K562 (cell line): ENCODE measurements around the gene RPL29. TPM values are rescaled to one million over a fixed set of nuclear protein-coding genes. Genes with fewer than 3 reads are reported as not detected.

Experiments used
- ATAC-seq: fragments of 200-7000 bp; cut with Tn5 transposase; 3 replicates; pipeline ENCODE4 v1.9.1; 2020; ENCODE audit warnings: moderate library complexity
- Bru-seq: library from RNA; stranded (reverse); fragments of 400-500 nt; gene quantifications from one replicate; lab custom pipeline; 2021; lab: Mats Ljungman, UMichigan
- BruChase-seq, 2 experiments: library from RNA; stranded (reverse); fragments of 400-500 nt; gene quantifications; one replicate each; lab custom pipeline; 2021; lab: Mats Ljungman, UMichigan
- BruUV-seq: library from RNA; stranded (reverse); fragments of 400-500 nt; replicated peaks from 2 replicates; lab custom pipeline; 2021; lab: Mats Ljungman, UMichigan
- CTCF ChIA-PET: fragments of 300-600 bp; formaldehyde crosslinking; extraction: SDS; loops from one replicate; lab custom pipeline; 2021; ENCODE audit warnings: low intra/inter-chr PET ratio; lab: Yijun Ruan, JAX
- POLR2A ChIA-PET: fragments of 300-600, 350-650 bp; sonication (Branson Sonifier 250); formaldehyde crosslinking; extraction: SDS; loops from one replicate; lab custom pipeline; 2021; ENCODE audit warnings: antibody characterized with exemption, inconsistent platforms; lab: Yijun Ruan, JAX
- DNase-seq, 4 experiments: peaks; one replicate each; pipeline versions ENCODE4 v3.0.0 to v3.0.0-alpha.2; 2011 to 2018; ENCODE audit warnings: low spot score in 3 of 4, mixed read lengths in 3 of 4; ENCODE audit errors: extremely low read depth in 1 of 4
- FAIRE-seq: peaks from 2 replicates; lab custom pipeline; 2011; peaks lifted over from hg19 to GRCh38; lab: Jason Lieb, UNC
- H2AFZ ChIP-seq: 2 replicates; pipeline ENCODE4 v1.6.0; 2011; ENCODE audit warnings: low read depth, low read length, control low read depth, inconsistent platforms
- H3K27ac ChIP-seq: fragments of 200-600 bp; 3 replicates; pipeline ENCODE4 v1.8.0; 2011; ENCODE audit warnings: low read depth, mild to moderate bottlenecking, control low read depth, inconsistent platforms, low read length, moderate library complexity, mixed read lengths; ENCODE audit errors: extremely low read depth
- H3K27me3 ChIP-seq, 2 experiments: fragments of 300-600 bp in 1 of 2; 2 replicates in 1 of 2; 3 replicates in 1 of 2; pipeline versions ENCODE4 v1.6.0 to v1.8.0; 2011; ENCODE audit warnings: inconsistent platforms in 2 of 2, low read length in 2 of 2, mild to moderate bottlenecking in 1 of 2, mixed read lengths in 1 of 2, moderate library complexity in 1 of 2; ENCODE audit not compliant: control insufficient read depth in 2 of 2, insufficient read depth in 2 of 2
- H3K36me3 ChIP-seq: fragments of 300-600 bp; 3 replicates; pipeline ENCODE4 v1.8.0; 2011; ENCODE audit warnings: mild to moderate bottlenecking, low read length, inconsistent platforms; ENCODE audit not compliant: control insufficient read depth, insufficient read depth
- H3K4me1 ChIP-seq, 2 experiments: fragments of 200-600 bp in 1 of 2; replicated peaks in 1 of 2; 2 replicates in 1 of 2; 3 replicates in 1 of 2; pipeline versions ENCODE4 v1.5.1 to v1.8.0; 2011; ENCODE audit warnings: inconsistent platforms in 2 of 2, low read length in 2 of 2, mild to moderate bottlenecking in 1 of 2, mixed read lengths in 1 of 2, moderate library complexity in 1 of 2; ENCODE audit not compliant: control insufficient read depth in 2 of 2, insufficient read depth in 2 of 2
- H3K4me2 ChIP-seq: 2 replicates; pipeline ENCODE4 v1.6.1; 2011; ENCODE audit warnings: low read length, control low read depth, inconsistent platforms, mixed read lengths; ENCODE audit not compliant: insufficient read depth
- H3K4me3 ChIP-seq: fragments of 200-600 bp; sonication (generic), shearing (Covaris generic); 2 replicates; pipeline ENCODE4 v1.5.1; 2016; ENCODE audit warnings: control low read depth, inconsistent platforms
- H3K79me2 ChIP-seq: fragments of 200-600 bp; 3 replicates; pipeline ENCODE4 v1.8.0; 2011; ENCODE audit warnings: low read length, inconsistent platforms; ENCODE audit not compliant: control insufficient read depth, insufficient read depth
- H3K9ac ChIP-seq, 2 experiments: 2 replicates each; pipeline versions ENCODE4 v1.6.0 to v1.6.1; 2011; ENCODE audit warnings: low read depth in 2 of 2, low read length in 2 of 2, control low read depth in 1 of 2, inconsistent platforms in 1 of 2, mild to moderate bottlenecking in 1 of 2, mixed read lengths in 1 of 2; ENCODE audit not compliant: insufficient read depth in 1 of 2
- H3K9me1 ChIP-seq: one replicate; pipeline ENCODE4 v1.6.0; 2011; ENCODE audit warnings: inconsistent platforms, mild to moderate bottlenecking, low read length, moderate library complexity; ENCODE audit not compliant: control insufficient read depth, insufficient read depth
- H3K9me3 ChIP-seq: replicated peaks from 2 replicates; pipeline ENCODE4 v1.5.1; 2011; ENCODE audit warnings: low read depth, low read length, inconsistent platforms; ENCODE audit not compliant: control insufficient read depth, insufficient read depth
- H4K20me1 ChIP-seq: replicated peaks from 2 replicates; pipeline ENCODE4 v1.6.1; 2011; ENCODE audit warnings: low read length, inconsistent platforms, mixed read lengths; ENCODE audit not compliant: control insufficient read depth, insufficient read depth
- BRD4 ChIP-seq: fragments of 200-600 bp; sonication (generic); IDR thresholded peaks from 2 replicates; pipeline ENCODE4 v1.6.1; 2017; ENCODE audit warnings: inconsistent platforms
- ETV6 ChIP-seq, 3 experiments: fragments of 150-350 bp in 1 of 3; sonication (generic) in 1 of 3; formaldehyde crosslinking in 1 of 3; IDR thresholded peaks; 2 replicates each; pipeline versions ENCODE4 v1.6.1 to v1.8.0; 2014 to 2022; ENCODE audit warnings: borderline replicate concordance in 2 of 3, low read depth in 2 of 3, antibody characterized with exemption in 1 of 3, low read length in 1 of 3, mild to moderate bottlenecking in 1 of 3, missing genetic modification reagents in 1 of 3
- NCOR1 ChIP-seq: fragments of 450-650 bp; IDR thresholded peaks from 2 replicates; pipeline ENCODE4 v1.6.1; 2016; ENCODE audit warnings: mild to moderate bottlenecking, moderate library complexity
- PHF21A ChIP-seq: fragments of 450-650 bp; IDR thresholded peaks from 2 replicates; pipeline ENCODE4 v1.6.1; 2017; ENCODE audit warnings: low read depth, borderline replicate concordance
- SIN3B ChIP-seq: fragments of 450-650 bp; IDR thresholded peaks from 2 replicates; pipeline ENCODE4 v1.6.1; 2017; ENCODE audit warnings: low read depth, mild to moderate bottlenecking, moderate library complexity
- SMARCB1 ChIP-seq: IDR thresholded peaks from 2 replicates; pipeline ENCODE4 v1.6.1; 2011; ENCODE audit warnings: improper control_type of control experiment, low read depth; ENCODE audit not compliant: insufficient read length
- THRAP3 ChIP-seq: fragments of 450-650 bp; IDR thresholded peaks from 2 replicates; pipeline ENCODE4 v1.6.1; 2016; ENCODE audit warnings: mild to moderate bottlenecking, inconsistent platforms, borderline replicate concordance
- WGBS: fragments of 100-300 bp; shearing (Covaris generic); methylation state at CpG from one replicate; pipeline ENCODE4 v1.1.6; 2016; ENCODE audit warnings: low coverage, mixed read lengths; ENCODE audit not compliant: insufficient coverage; ENCODE audit errors: missing lambda C conversion rate; 5-methylcytosine and 5-hydroxymethylcytosine counted together
- in situ Hi-C: fragments of 300-500 bp; cut with MboI; formaldehyde crosslinking; loops from 4 replicates; pipeline ENCODE4 v1.15.0; 2018; ENCODE audit warnings: inconsistent platforms, mixed read lengths
- intact Hi-C: fragments of 100-400 bp; cut with micrococcal nuclease; formaldehyde crosslinking; loops from 2 replicates; pipeline ENCODE4 v1.14.2; 2022
- long read RNA-seq, 3 experiments: library from polyadenylated mRNA in 2 of 3; library from RNA in 1 of 3; unstranded in 2 of 3; stranded (forward) in 1 of 3; transcript quantifications; one replicate each; pipeline ENCODE4 v2.0.0, GENCODE V29; 2019 to 2022
- polyA minus RNA-seq, 3 experiments: library from RNA; depleted of rRNA, polyadenylated mRNA; stranded (reverse); fragments of >200 nt; gene quantifications; 2 replicates each; pipeline ENCODE4 v1.2.3, GENCODE V29; 2011
- polyA plus RNA-seq, 8 experiments: library from polyadenylated mRNA; depleted of rRNA in 4 of 8; stranded (reverse) in 5 of 8; unstranded in 3 of 8; fragments of >200 nt; fragmentation: Nextera tagmentation in 2 of 8; fragmentation: Illumina TruSeq in 1 of 8; extraction: Ambion mirVana in 2 of 8; extraction: Trizol in 1 of 8; gene quantifications; 2 replicates each; pipeline versions ENCODE4 v1.2.1 to v1.2.3, GENCODE V29; 2011 to 2014; ENCODE audit warnings: inconsistent platforms in 1 of 8, missing spikeins in 1 of 8
- total RNA-seq, 7 experiments: library from RNA; depleted of rRNA in 6 of 7; stranded (reverse); fragments of >200 nt in 6 of 7; fragmentation: Illumina TruSeq in 2 of 7; extraction: Trizol in 2 of 7; gene quantifications; 2 replicates each; pipeline versions ENCODE4 v1.2.1 to v1.2.3, GENCODE V29; 2011 to 2021; ENCODE audit warnings: low replicate concordance in 1 of 7
- TF ChIP-seq, protein P1 (sequence below): fragments of 200-800 bp; sonication (Bioruptor generic); IDR thresholded peaks from 2 replicates; pipeline ENCODE4 v1.6.1; 2017; ENCODE audit warnings: missing genetic modification characterization, missing compliant biosample characterization
- TF ChIP-seq, protein P2 (sequence below): fragments of 150-350 bp; conservative IDR thresholded peaks from 2 replicates; pipeline ENCODE4 v1.6.1; 2014; ENCODE audit warnings: low read length

The RPL29 gene
- 184 and 350 TPM in 2 replicates for total RNA-seq (2011; cell fraction: chromatin; rRNA removed; ENCODE audit: low replicate concordance)
- total RNA-seq (2011; cell fraction: nucleolus; rRNA removed), result 475 and 490 TPM in 2 replicates
- 538 and 894 TPM in 2 replicates for total RNA-seq (2011; cell fraction: nucleoplasm; rRNA removed)
- total RNA-seq (2014; rRNA removed) (1,104 and 1,143 TPM in 2 replicates), total RNA-seq (2014; rRNA removed; fragmentation: Illumina TruSeq; extraction: Trizol) (811 and 895 TPM in 2 replicates), total RNA-seq (2015; rRNA removed; fragmentation: Illumina TruSeq; extraction: Trizol) (1,065 and 1,147 TPM in 2 replicates), total RNA-seq (2021) (917 and 1,045 TPM in 2 replicates), polyA plus RNA-seq (2011; rRNA removed) (1,156 and 1,373 TPM in 2 replicates), polyA plus RNA-seq (2014; fragmentation: Illumina TruSeq; extraction: Trizol) (1,281 and 1,602 TPM in 2 replicates), polyA plus RNA-seq (2014; fragmentation: Nextera tagmentation; extraction: Ambion mirVana) (100 to 1,000 TPM; 568 to 871 TPM), polyA plus RNA-seq (2014; rRNA removed) (1,326 and 1,475 TPM in 2 replicates), polyA minus RNA-seq (2011; rRNA and poly(A)+ RNA removed) (954 and 1,034 TPM in 2 replicates), Bru-seq, nascent RNA (percentile 100 among the genes with signal in this experiment), BruChase-seq, experiment 1, labeled RNA remaining after a 2-hour chase (percentile 100 among the genes with signal in this experiment), BruChase-seq, experiment 2, labeled RNA remaining after a 6-hour chase (percentile 99 among the genes with signal in this experiment)
- 2,082 and 2,495 TPM in 2 replicates for polyA plus RNA-seq (2011; cell fraction: cytosol; rRNA removed)
- polyA plus RNA-seq (2011; cell fraction: nucleus; rRNA removed), result 709 and 859 TPM in 2 replicates
- 1,411 and 1,997 TPM in 2 replicates for polyA plus RNA-seq (2012)
- polyA minus RNA-seq (2011; cell fraction: cytosol; rRNA and poly(A)+ RNA removed), result 628 and 690 TPM in 2 replicates
- polyA minus RNA-seq (2011; cell fraction: nucleus; rRNA and poly(A)+ RNA removed), result 177 and 303 TPM in 2 replicates
- long read RNA-seq, experiment 1, transcript RPL29-201 (4 exons, 723 nt), result major isoform, 259 of 558 reads
- long read RNA-seq, experiment 1, partial matches to known transcripts, result 283 of 558 reads
- long read RNA-seq, experiment 1, other reads (novel, unspliced or antisense), result 9 of 558 reads
- long read RNA-seq, experiment 2, transcript RPL29-201 (4 exons, 723 nt), result major isoform, 760 of 1,516 reads
- long read RNA-seq, experiment 2, partial matches to known transcripts, result 618 of 1,516 reads
- long read RNA-seq, experiment 2, other reads (novel, unspliced or antisense), result 130 of 1,516 reads
- long read RNA-seq, experiment 3, transcript RPL29-206 (3 exons, 880 nt), result minor isoform, 6 of 954 reads
- long read RNA-seq, experiment 3, transcript RPL29-201 (4 exons, 723 nt), result major isoform, 810 of 954 reads
- long read RNA-seq, experiment 3, partial matches to known transcripts, result 109 of 954 reads
- long read RNA-seq, experiment 3, other reads (novel, unspliced or antisense), result 20 of 954 reads

DNA sequence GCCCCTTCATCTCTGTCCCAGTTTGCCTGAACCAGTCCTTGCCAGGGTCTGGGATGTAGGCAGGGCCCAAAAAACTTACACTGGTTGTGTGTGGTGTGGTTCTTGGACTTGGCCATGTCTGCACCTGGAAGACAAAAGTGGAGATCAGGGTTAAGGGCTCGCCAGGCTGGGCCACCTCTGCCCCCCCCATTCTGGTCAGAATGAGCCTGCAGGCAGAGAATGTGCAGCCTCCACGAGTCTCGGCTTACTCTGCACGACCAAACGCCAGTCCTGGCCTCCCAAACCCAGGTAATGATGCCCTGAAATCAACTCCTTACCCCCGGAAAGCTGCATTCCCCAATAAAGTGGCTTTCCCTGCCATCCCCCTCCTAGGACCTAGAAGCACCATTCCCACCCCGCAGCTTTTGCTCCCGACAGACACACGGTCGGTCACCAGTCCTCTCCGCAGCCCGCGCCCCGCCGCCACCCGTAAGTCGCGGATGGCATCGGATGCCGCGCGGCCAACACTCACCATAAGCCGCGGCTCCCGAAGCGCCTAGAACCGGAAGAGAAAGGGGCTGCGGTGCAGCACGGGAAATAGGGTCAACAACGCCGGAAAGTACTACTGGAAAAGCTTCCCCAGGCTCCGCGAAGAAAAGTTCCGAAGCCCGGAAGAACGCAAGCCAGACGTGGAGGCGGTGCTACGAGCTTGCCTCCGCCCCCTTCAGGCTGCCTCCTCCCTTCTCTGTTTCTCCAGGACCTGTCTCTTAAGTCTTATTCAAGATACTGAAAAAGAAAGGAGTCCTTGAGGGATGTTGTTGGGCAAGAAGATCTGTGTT, at the start of gene RPL29:
Gene RPL29 (minus strand): TSS at position 550 of the 818 bp plus-strand sequence. CDS start 434 bp downstream, at position 116.
- intact Hi-C loops (loop anchor here (1.0 kb wide), 1 partner anchor 53 kb away; the partner anchor contains the start of gene PARP3), in situ Hi-C loops (no loop called here)
- CTCF ChIA-PET, result no interaction called here
- Histone ChIP-seq H3K4me1 (peaks cover 36 to 42% of the 10 kb centered on the region in 2 experiments), H3K27me3 (no peaks in the 10 kb centered on the region), H2AFZ (peak within 1 kb of the TSS; percentile 61), H3K4me3 (peak within 1 kb of the TSS; percentile 67), H3K79me2 (peaks cover 37% of the 10 kb centered on the region), H3K9me1 (no peaks in the 10 kb centered on the region), H3K36me3 (peaks cover 34% of the 10 kb centered on the region), H3K9ac (peak within 1 kb of the TSS; percentile 96 to 99), H3K9me3 (0 out of 2 replicates have a peak, but pooled peaks cover 3% of the 10 kb centered on the region), H3K4me2 (peak within 1 kb of the TSS; percentile 96), H3K27ac (peak within 1 kb of the TSS; percentile 80), H4K20me1 (peaks cover 6% of the 10 kb centered on the region; the same call in 1 of the 2 replicates)
- FAIRE-seq (peak; percentile 92), ATAC-seq (peak; percentile 81), DNase-seq (peak; percentile 78 to 93 (median 82))
- TSS peak; percentile 65 for BruUV-seq
- 1% methylated on average over 24 of the region's 40 CpGs for WGBS
- POLR2A ChIA-PET, result interaction anchor here (0.6 to 6.0 kb wide), 30 partner anchors 8 to 691 kb away, joined by 3 to 105 read pairs (median 4); partner anchors contain the start of genes ABHD14A, ABHD14B, ACY1 and DUSP7
- TF ChIP-seq, protein P1, sequence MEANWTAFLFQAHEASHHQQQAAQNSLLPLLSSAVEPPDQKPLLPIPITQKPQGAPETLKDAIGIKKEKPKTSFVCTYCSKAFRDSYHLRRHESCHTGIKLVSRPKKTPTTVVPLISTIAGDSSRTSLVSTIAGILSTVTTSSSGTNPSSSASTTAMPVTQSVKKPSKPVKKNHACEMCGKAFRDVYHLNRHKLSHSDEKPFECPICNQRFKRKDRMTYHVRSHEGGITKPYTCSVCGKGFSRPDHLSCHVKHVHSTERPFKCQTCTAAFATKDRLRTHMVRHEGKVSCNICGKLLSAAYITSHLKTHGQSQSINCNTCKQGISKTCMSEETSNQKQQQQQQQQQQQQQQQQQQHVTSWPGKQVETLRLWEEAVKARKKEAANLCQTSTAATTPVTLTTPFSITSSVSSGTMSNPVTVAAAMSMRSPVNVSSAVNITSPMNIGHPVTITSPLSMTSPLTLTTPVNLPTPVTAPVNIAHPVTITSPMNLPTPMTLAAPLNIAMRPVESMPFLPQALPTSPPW (CRISPR knock-in tag), result peak; percentile 59
- peak in 1 of 2 experiments; percentile 48; a peak in 1 of 4 replicates for TF ChIP-seq ETV6 (IDR thresholded peaks at IDR 0.05; ENCODE audit: borderline replicate concordance in 1 of 2, low read depth in 2 of 2, low read length in 1 of 2)
- TF ChIP-seq ETV6 (CRISPR knock-in tag; IDR thresholded peaks at IDR 0.05; ENCODE audit: borderline replicate concordance), result no peak
- TF ChIP-seq SMARCB1, result no peak
- peak; percentile 31; the same call in 1 of the 2 replicates for TF ChIP-seq THRAP3
- TF ChIP-seq, protein P2, sequence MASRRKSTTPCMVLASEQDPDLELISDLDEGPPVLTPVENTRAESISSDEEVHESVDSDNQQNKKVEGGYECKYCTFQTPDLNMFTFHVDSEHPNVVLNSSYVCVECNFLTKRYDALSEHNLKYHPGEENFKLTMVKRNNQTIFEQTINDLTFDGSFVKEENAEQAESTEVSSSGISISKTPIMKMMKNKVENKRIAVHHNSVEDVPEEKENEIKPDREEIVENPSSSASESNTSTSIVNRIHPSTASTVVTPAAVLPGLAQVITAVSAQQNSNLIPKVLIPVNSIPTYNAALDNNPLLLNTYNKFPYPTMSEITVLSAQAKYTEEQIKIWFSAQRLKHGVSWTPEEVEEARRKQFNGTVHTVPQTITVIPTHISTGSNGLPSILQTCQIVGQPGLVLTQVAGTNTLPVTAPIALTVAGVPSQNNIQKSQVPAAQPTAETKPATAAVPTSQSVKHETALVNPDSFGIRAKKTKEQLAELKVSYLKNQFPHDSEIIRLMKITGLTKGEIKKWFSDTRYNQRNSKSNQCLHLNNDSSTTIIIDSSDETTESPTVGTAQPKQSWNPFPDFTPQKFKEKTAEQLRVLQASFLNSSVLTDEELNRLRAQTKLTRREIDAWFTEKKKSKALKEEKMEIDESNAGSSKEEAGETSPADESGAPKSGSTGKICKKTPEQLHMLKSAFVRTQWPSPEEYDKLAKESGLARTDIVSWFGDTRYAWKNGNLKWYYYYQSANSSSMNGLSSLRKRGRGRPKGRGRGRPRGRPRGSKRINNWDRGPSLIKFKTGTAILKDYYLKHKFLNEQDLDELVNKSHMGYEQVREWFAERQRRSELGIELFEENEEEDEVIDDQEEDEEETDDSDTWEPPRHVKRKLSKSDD, result 0 out of 2 replicates have a peak, but pooled peaks have one; percentile 51
- TF ChIP-seq NCOR1, result peak; percentile 48
- peak; percentile 98 for TF ChIP-seq BRD4
- TF ChIP-seq PHF21A, result 0 out of 2 replicates have a peak, but pooled peaks have one; percentile 72
- TF ChIP-seq SIN3B, result peak; percentile 84
